PC-9 (cell line): Measurements from ENCODE around the gene PAXX. TPM values are rescaled to one million over a fixed set of nuclear protein-coding genes. Genes with fewer than 3 reads are reported as not detected.

Source experiments
- BruUV-seq: library from RNA; stranded (reverse); fragments of 400-500 nt; replicated peaks from 2 replicates; lab custom pipeline; 2021; lab: Mats Ljungman, UMichigan
- CTCF ChIA-PET: fragments of 300-600 bp; sonication (Branson Sonifier 250); formaldehyde crosslinking; loops from one replicate; lab custom pipeline; 2022; ENCODE audit warnings: antibody characterized with exemption; lab: Charles Lee
- POLR2A ChIA-PET: fragments of 300-600 bp; sonication (Branson Sonifier 250); formaldehyde crosslinking; loops from one replicate; lab custom pipeline; 2022; ENCODE audit warnings: antibody characterized with exemption; ENCODE audit not compliant: unreplicated experiment; lab: Charles Lee
- DNase-seq, 2 experiments: peaks; one replicate each; pipeline versions ENCODE4 v3.0.0 to v3.0.0-alpha.2; 2015 to 2022; ENCODE audit warnings: mixed read lengths in 1 of 2
- H2AFZ ChIP-seq: fragments of 200-600 bp; sonication (generic); 2 replicates; pipeline ENCODE4 v1.8.1; 2017; ENCODE audit warnings: antibody characterized with exemption
- H3F3A ChIP-seq: fragments of 200-600 bp; sonication (generic); 2 replicates; pipeline ENCODE4 v1.8.1; 2017; ENCODE audit warnings: antibody characterized with exemption, mild to moderate bottlenecking, low read depth; ENCODE audit not compliant: insufficient read depth
- H3K27ac ChIP-seq: fragments of 200-600 bp; sonication (generic); 2 replicates; pipeline ENCODE4 v1.6.1; 2016; ENCODE audit warnings: mixed run types
- H3K27me3 ChIP-seq: fragments of 200-600 bp; sonication (generic); 2 replicates; pipeline ENCODE4 v1.6.1; 2016; ENCODE audit warnings: low read depth, mixed run types; ENCODE audit not compliant: insufficient read depth
- H3K36me3 ChIP-seq: fragments of 200-600 bp; sonication (generic); 2 replicates; pipeline ENCODE4 v1.6.1; 2016; ENCODE audit warnings: low read depth, mixed run types
- H3K4me1 ChIP-seq: fragments of 200-600 bp; sonication (generic); replicated peaks from 2 replicates; pipeline ENCODE4 v1.6.1; 2016; ENCODE audit warnings: mixed run types; ENCODE audit not compliant: insufficient read depth
- H3K4me2 ChIP-seq: fragments of 200-600 bp; sonication (generic); 2 replicates; pipeline ENCODE4 v1.6.1; 2017; ENCODE audit warnings: mixed run types
- H3K4me3 ChIP-seq: fragments of 200-600 bp; sonication (generic); 2 replicates; pipeline ENCODE4 v1.6.1; 2016; ENCODE audit warnings: mixed run types
- H3K79me2 ChIP-seq: fragments of 200-600 bp; sonication (generic); 2 replicates; pipeline ENCODE4 v1.6.1; 2017; ENCODE audit warnings: low read depth, mixed run types
- H3K9me2 ChIP-seq: fragments of 200-600 bp; sonication (generic); 2 replicates; pipeline ENCODE4 v1.8.1; 2017; ENCODE audit warnings: mild to moderate bottlenecking; ENCODE audit not compliant: insufficient read depth
- H3K9me3 ChIP-seq: fragments of 200-600 bp; sonication (generic); 2 replicates; pipeline ENCODE4 v1.8.1; 2016; ENCODE audit warnings: low read depth; ENCODE audit not compliant: insufficient read depth
- H4K20me1 ChIP-seq: fragments of 200-600 bp; sonication (generic); 2 replicates; pipeline ENCODE4 v1.8.1; 2017; ENCODE audit not compliant: insufficient read depth
- EZH2 ChIP-seq: fragments of 200-600 bp; sonication (generic); IDR thresholded peaks from 2 replicates; pipeline ENCODE4 v1.8.0; 2017; ENCODE audit warnings: antibody characterized with exemption, low read depth
- intact Hi-C: fragments of 100-400 bp; cut with micrococcal nuclease; formaldehyde crosslinking; loops from one replicate; pipeline ENCODE4 v1.10.0; 2022; ENCODE audit not compliant: unreplicated experiment
- total RNA-seq: library from RNA; stranded (reverse); gene quantifications from 2 replicates; pipeline ENCODE4 v1.2.3, GENCODE V29; 2021
- TF ChIP-seq, protein P1 (sequence below): fragments of 200-600 bp; sonication (generic); conservative IDR thresholded peaks from 2 replicates; pipeline ENCODE4 v1.6.1; 2017; ENCODE audit warnings: mixed run types, antibody characterized with exemption, mild to moderate bottlenecking, moderate library complexity

PAXX gene
- total RNA-seq, 1 experiment from 2014 or later: 54.9 TPM

- no peak for DNase-seq
- H3K4me1 ChIP-seq: no peaks in the 10 kb centered on the region
- no peak overlapping the region for H3K4me3 ChIP-seq
- H3F3A ChIP-seq: no peaks in the 10 kb centered on the region
- BruUV-seq: TSS peak; percentile 11
- H3K27me3 ChIP-seq: no peaks in the 10 kb centered on the region
- H2AFZ ChIP-seq: no peak overlapping the region
- POLR2A ChIA-PET: no interaction called here
- no peaks in the 10 kb centered on the region for H3K36me3 ChIP-seq
- no peaks in the 10 kb centered on the region for H3K9me2 ChIP-seq
- no peaks in the 10 kb centered on the region for H4K20me1 ChIP-seq
- intact Hi-C loops: no loop called here
- CTCF ChIA-PET: no interaction called here
- H3K4me2 ChIP-seq: no peak overlapping the region
- no peaks in the 10 kb centered on the region for H3K9me3 ChIP-seq
- TF ChIP-seq EZH2: no peak
- TF ChIP-seq, protein P1, sequence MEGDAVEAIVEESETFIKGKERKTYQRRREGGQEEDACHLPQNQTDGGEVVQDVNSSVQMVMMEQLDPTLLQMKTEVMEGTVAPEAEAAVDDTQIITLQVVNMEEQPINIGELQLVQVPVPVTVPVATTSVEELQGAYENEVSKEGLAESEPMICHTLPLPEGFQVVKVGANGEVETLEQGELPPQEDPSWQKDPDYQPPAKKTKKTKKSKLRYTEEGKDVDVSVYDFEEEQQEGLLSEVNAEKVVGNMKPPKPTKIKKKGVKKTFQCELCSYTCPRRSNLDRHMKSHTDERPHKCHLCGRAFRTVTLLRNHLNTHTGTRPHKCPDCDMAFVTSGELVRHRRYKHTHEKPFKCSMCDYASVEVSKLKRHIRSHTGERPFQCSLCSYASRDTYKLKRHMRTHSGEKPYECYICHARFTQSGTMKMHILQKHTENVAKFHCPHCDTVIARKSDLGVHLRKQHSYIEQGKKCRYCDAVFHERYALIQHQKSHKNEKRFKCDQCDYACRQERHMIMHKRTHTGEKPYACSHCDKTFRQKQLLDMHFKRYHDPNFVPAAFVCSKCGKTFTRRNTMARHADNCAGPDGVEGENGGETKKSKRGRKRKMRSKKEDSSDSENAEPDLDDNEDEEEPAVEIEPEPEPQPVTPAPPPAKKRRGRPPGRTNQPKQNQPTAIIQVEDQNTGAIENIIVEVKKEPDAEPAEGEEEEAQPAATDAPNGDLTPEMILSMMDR: no peak
- H3K27ac ChIP-seq: no peak overlapping the region
- H3K79me2 ChIP-seq: no peaks in the 10 kb centered on the region
These were observed 18.9 kb downstream of the PAXX start for GRCh38 chr9:137011156-137011555.

DNA sequence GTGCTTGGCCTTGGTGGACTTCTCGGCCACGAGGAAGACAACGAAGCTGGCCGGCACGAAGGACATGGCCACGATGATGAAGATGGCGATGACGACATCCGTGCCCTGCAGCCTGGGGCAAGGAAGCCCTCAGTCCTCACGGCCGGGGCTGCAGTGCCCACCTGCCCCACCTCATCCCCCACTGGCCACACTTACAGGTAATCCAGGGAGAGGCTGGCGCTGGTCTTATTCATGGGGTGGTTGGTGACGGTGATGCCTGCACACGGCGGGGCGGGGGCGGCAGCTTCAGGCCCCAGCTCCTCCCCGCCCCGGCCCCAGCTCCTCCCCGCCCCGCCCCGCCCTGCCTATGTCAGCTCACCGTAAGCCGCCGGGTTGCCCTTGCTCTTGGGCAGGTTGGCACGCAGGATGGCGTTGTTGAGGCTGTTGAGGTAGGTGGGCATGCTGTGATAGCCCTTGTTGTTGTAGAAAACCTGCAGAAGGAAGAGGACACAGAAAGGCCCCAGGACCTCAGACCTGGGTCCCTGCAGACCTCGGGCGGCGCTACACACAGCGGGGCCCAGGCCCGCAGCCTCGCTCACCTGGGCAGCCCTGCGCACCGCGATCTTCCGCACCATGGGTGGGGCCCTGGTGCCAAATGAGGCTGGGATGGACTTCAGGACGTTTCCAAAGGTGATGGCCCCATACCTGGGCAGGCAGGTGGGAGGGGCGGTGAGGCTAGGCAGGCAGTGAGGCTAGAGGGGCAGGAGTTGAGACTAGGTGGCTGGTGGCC lies 19.9 kb downstream of the PAXX start:
- no peak for DNase-seq
- Histone ChIP-seq H3K27ac (no peak overlapping the region), H4K20me1 (no peaks in the 10 kb centered on the region), H3K9me2 (no peaks in the 10 kb centered on the region), H3K4me1 (no peaks in the 10 kb centered on the region), H3F3A (no peaks in the 10 kb centered on the region), H3K4me3 (no peak overlapping the region), H3K79me2 (no peaks in the 10 kb centered on the region), H3K9me3 (no peaks in the 10 kb centered on the region), H3K27me3 (no peaks in the 10 kb centered on the region), H3K36me3 (no peaks in the 10 kb centered on the region), H3K4me2 (no peak overlapping the region), H2AFZ (no peak overlapping the region)
- ChIA-PET POLR2A (interaction anchor here (0.6 kb wide), 1 partner anchor 373 kb away, joined by 3 read pairs; no protein-coding TSS in a partner anchor), CTCF (no interaction called here)
- intact Hi-C loops: no loop called here
- BruUV-seq: no TSS peak
- no peak for TF ChIP-seq EZH2
- TF ChIP-seq, protein P1: no peak

DNA sequence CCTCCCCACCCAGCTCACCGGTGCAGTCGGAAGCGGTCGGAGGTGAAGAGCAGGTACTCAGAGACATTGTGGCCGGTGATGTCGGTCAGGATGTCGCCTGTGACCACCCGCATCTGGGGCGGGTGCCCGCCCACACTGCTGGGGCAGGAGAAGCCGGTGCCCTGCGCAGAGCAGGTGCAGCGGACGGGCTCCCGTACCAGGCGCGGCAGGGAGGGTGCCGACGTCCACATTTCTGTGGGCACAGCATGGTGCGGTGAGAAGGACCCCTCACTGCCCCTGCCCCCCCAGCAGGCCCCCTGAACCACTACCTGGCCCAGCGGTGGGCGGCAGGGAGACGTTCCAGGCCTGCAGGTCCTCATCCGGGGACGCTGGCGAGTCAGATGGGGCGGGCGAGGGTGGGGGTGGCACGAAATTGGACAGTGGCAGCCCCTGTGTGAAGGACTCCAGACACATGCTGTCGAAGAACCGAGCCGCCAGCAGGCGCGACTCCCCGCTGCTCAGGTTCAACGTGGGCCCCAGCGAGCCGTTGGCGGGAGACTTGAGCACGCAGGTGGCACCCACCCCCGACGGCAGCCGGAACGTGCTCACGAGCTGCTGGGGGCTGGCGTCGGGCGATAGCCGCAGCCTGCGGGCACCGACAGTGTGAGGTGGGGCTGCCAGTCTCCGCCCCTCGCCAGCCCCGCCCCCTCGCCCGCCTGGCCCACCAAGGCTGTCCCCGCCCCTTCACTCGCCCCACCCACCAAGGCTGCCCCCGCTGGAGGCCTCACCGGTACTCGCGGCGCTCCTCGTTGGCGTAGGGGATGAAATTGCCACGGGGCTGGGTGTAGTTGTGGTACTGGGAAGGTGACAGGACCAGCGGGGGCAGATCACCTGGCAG lies 20.7 kb downstream of the PAXX start:
- Histone ChIP-seq H3F3A (no peaks in the 10 kb centered on the region), H3K27ac (no peak overlapping the region), H4K20me1 (no peaks in the 10 kb centered on the region), H3K4me3 (no peak overlapping the region), H3K9me2 (no peaks in the 10 kb centered on the region), H3K4me2 (no peak overlapping the region), H3K9me3 (no peaks in the 10 kb centered on the region), H2AFZ (no peak overlapping the region), H3K27me3 (no peaks in the 10 kb centered on the region), H3K36me3 (no peaks in the 10 kb centered on the region), H3K79me2 (no peaks in the 10 kb centered on the region), H3K4me1 (no peaks in the 10 kb centered on the region)
- DNase-seq: no peak
- POLR2A ChIA-PET: interaction anchor here (0.6 kb wide), 2 partner anchors 122 to 372 kb away, joined by 3 to 4 read pairs; no protein-coding TSS in a partner anchor
- no peak for TF ChIP-seq EZH2
- TF ChIP-seq, protein P1: no peak
- CTCF ChIA-PET: no interaction called here
- no TSS peak for BruUV-seq
- intact Hi-C loops: no loop called here
